ENCODE measurements around the gene BRD1. TPM values are rescaled to one million over a fixed set of nuclear protein-coding genes. Genes with fewer than 3 reads are reported as not detected.

Gene BRD1
- total RNA-seq, 1 experiment from 2014 or later, result 31.3 TPM

GRCh38 chr22:49780698-49781288 is 46.9 kb downstream of the BRD1 start:
- H3K9ac ChIP-seq (ENCODE audit: low read length), result no peak overlapping the region
- H4K20me1 ChIP-seq (ENCODE audit: insufficient read depth), result no peaks in the 10 kb centered on the region
- ATAC-seq (no peak), DNase-seq (ENCODE audit: low read depth, low spot score) (no peak)
- no peaks in the 10 kb centered on the region for H3K4me1 ChIP-seq (ENCODE audit: control insufficient read depth in 1 of 2, insufficient read depth in 2 of 2, low read length in 2 of 2)
- no peaks in the 10 kb centered on the region for H3K27me3 ChIP-seq (ENCODE audit: insufficient read depth, low read length)
- no TSS peak for BruUV-seq (replicated peaks)
- no peaks in the 10 kb centered on the region for H3K9me3 ChIP-seq (ENCODE audit: control insufficient read depth in 1 of 2, insufficient read depth in 1 of 2, low read depth in 1 of 2, low read length in 2 of 2)
- ChIA-PET POLR2A (no interaction called here), RAD21 (ENCODE audit: low non-redundant PET in 1 of 2, low total read pairs in 2 of 2, uncharacterized antibody in 2 of 2, unreplicated experiment in 2 of 2) (no interaction called here), CTCF (no interaction called here)
- TF ChIP-seq SRF (IDR thresholded peaks at IDR 0.05; ENCODE audit: low read depth) (no peak), YY1 (IDR thresholded peaks at IDR 0.05; ENCODE audit: extremely low read depth, insufficient replicate concordance, low read depth, low read length) (no peak), MAX (IDR thresholded peaks at IDR 0.05) (no peak), POLR2A (IDR thresholded peaks at IDR 0.05; ENCODE audit: borderline replicate concordance, extremely low read depth, insufficient read depth, insufficient read length) (no peak), ZNF274 (IDR thresholded peaks at IDR 0.05; ENCODE audit: low read depth, low read length) (no peak), FOSL1 (IDR thresholded peaks at IDR 0.05; ENCODE audit: low read depth) (no peak), EGR1 (IDR thresholded peaks at IDR 0.05; ENCODE audit: low read depth) (no peak), CTCF (IDR thresholded peaks at IDR 0.05 in 2 of 3, conservative IDR thresholded peaks at IDR 0.05 in 1 of 3; ENCODE audit: borderline replicate concordance in 1 of 3, insufficient read depth in 1 of 3, low read depth in 2 of 3, low read length in 2 of 3) (no peak), SIN3A (IDR thresholded peaks at IDR 0.05; ENCODE audit: low read depth) (no peak), ZFX (IDR thresholded peaks at IDR 0.05) (no peak), ELF1 (IDR thresholded peaks at IDR 0.05; ENCODE audit: borderline replicate concordance, low read depth) (no peak), EZH2 (IDR thresholded peaks at IDR 0.05) (no peak), CEBPB (IDR thresholded peaks at IDR 0.05; ENCODE audit: low read depth) (no peak), CBX3 (IDR thresholded peaks at IDR 0.05; ENCODE audit: low read depth) (no peak), TCF7L2 (IDR thresholded peaks at IDR 0.05; ENCODE audit: borderline replicate concordance, extremely low read depth, insufficient read depth, insufficient read length) (no peak), POLR2AphosphoS5 (IDR thresholded peaks at IDR 0.05; ENCODE audit: low read depth, low read length) (no peak), JUND (IDR thresholded peaks at IDR 0.05) (no peak)
- H3K9me2 ChIP-seq (ENCODE audit: insufficient read depth), result no peaks in the 10 kb centered on the region
- intact Hi-C loops (cut with micrococcal nuclease), result no loop called here
- no peak overlapping the region for H3K27ac ChIP-seq (ENCODE audit: low read depth, low read length)
- peaks cover 5 to 14% of the 10 kb centered on the region in 2 experiments; a peak in 3 of 4 replicates for H3K36me3 ChIP-seq (ENCODE audit: control insufficient read depth in 1 of 2, insufficient read depth in 2 of 2, low read length in 2 of 2)
- no peak overlapping the region for H2AFZ ChIP-seq (ENCODE audit: low read depth, low read length, poor library complexity, severe bottlenecking)
- no peak overlapping the region for H3K4me3 ChIP-seq (replicated peaks in 1 of 2; ENCODE audit: low read depth in 1 of 2, low read length in 2 of 2)
- H3K4me2 ChIP-seq (ENCODE audit: low read length), result no peak overlapping the region
- peaks cover 51% of the 10 kb centered on the region for H3K79me2 ChIP-seq (ENCODE audit: insufficient read depth, low read length)
